GM12878 (cell line): ENCODE measurements around the gene FOXP4. TPM values are rescaled to one million over a fixed set of nuclear protein-coding genes. Genes with fewer than 3 reads are reported as not detected.

ENCODE experiments used
- ATAC-seq: fragments of 200-7000 bp; cut with Tn5 transposase; 3 replicates; pipeline ENCODE4 v1.9.1; 2020; ENCODE audit warnings: mild to moderate bottlenecking, moderate library complexity
- BruUV-seq: library from RNA; stranded (reverse); fragments of 400-500 nt; replicated peaks from 2 replicates; lab custom pipeline; 2021; lab: Mats Ljungman, UMichigan
- CTCF ChIA-PET: fragments of 300-600 bp; sonication (Branson Sonifier 250); formaldehyde crosslinking; extraction: SDS; loops from one replicate; lab custom pipeline; 2021; ENCODE audit warnings: inconsistent platforms; lab: Yijun Ruan, JAX
- POLR2A ChIA-PET: fragments of 350-600 bp; formaldehyde crosslinking; extraction: SDS; loops from one replicate; lab custom pipeline; 2021; ENCODE audit warnings: inconsistent platforms; lab: Charles Lee
- RAD21 ChIA-PET: fragments of 300-600 bp; sonication (Branson Sonifier 250); formaldehyde crosslinking; loops from one replicate; lab custom pipeline; 2023; ENCODE audit warnings: antibody characterized with exemption; ENCODE audit not compliant: unreplicated experiment; lab: Charles Lee
- SMC1A ChIA-PET: fragments of 300-600 bp; sonication (Branson Sonifier 250); formaldehyde crosslinking; loops from one replicate; lab custom pipeline; 2023; ENCODE audit not compliant: unreplicated experiment, uncharacterized antibody; lab: Charles Lee
- DNase-seq: peaks from one replicate; pipeline ENCODE4 v3.0.0-alpha.2; 2011; ENCODE audit warnings: low read depth, low spot score
- FAIRE-seq: peaks from 3 replicates; lab custom pipeline; 2011; peaks lifted over from hg19 to GRCh38; lab: Jason Lieb, UNC
- H2AFZ ChIP-seq: 2 replicates; pipeline ENCODE4 v1.6.0; 2011; ENCODE audit warnings: low read depth, low read length, control low read depth; ENCODE audit not compliant: control insufficient read depth
- H3K27ac ChIP-seq: 2 replicates; pipeline ENCODE4 v1.5.1; 2011; ENCODE audit warnings: control low read depth; ENCODE audit not compliant: control insufficient read depth, insufficient read depth
- H3K27me3 ChIP-seq, 2 experiments: replicated peaks in 1 of 2; 2 replicates each; pipeline versions ENCODE4 v1.6.0 to v1.6.1; 2011; ENCODE audit warnings: low read length in 1 of 2; ENCODE audit not compliant: control insufficient read depth in 2 of 2, insufficient read depth in 2 of 2
- H3K36me3 ChIP-seq, 2 experiments: 2 replicates each; pipeline ENCODE4 v1.5.1; 2011; ENCODE audit warnings: low read length in 1 of 2; ENCODE audit not compliant: control insufficient read depth in 2 of 2, insufficient read depth in 2 of 2
- H3K4me1 ChIP-seq: 2 replicates; pipeline ENCODE4 v1.6.1; 2011; ENCODE audit warnings: mild to moderate bottlenecking, low read length, moderate library complexity, mixed read lengths; ENCODE audit not compliant: control insufficient read depth, insufficient read depth
- H3K4me2 ChIP-seq: 2 replicates; pipeline ENCODE4 v1.6.0; 2011; ENCODE audit warnings: control low read depth; ENCODE audit not compliant: control insufficient read depth, insufficient read depth
- H3K4me3 ChIP-seq: fragments of 200-600 bp; sonication (generic); 2 replicates; pipeline ENCODE4 v1.5.1; 2016
- H3K79me2 ChIP-seq: 2 replicates; pipeline ENCODE4 v1.6.0; 2011; ENCODE audit warnings: low read length; ENCODE audit not compliant: control insufficient read depth, insufficient read depth
- H3K9ac ChIP-seq: 2 replicates; pipeline ENCODE4 v1.8.0; 2011; ENCODE audit warnings: low read length, control low read depth, mixed read lengths; ENCODE audit not compliant: control insufficient read depth, insufficient read depth
- H3K9me3 ChIP-seq: replicated peaks from 3 replicates; pipeline ENCODE4 v1.5.1; 2011; ENCODE audit warnings: mild to moderate bottlenecking, low read length; ENCODE audit not compliant: control insufficient read depth, insufficient read depth
- H4K20me1 ChIP-seq: 2 replicates; pipeline ENCODE4 v1.6.0; 2011; ENCODE audit not compliant: control insufficient read depth, insufficient read depth
- ATF2 ChIP-seq: IDR thresholded peaks from 2 replicates; pipeline ENCODE4 v1.6.1; 2012; ENCODE audit warnings: low read length, inconsistent platforms
- BCLAF1 ChIP-seq: fragments of 450-650 bp; IDR thresholded peaks from 2 replicates; pipeline ENCODE4 v1.6.1; 2017; ENCODE audit warnings: antibody characterized with exemption, mild to moderate bottlenecking, moderate library complexity
- BHLHE40 ChIP-seq, 2 experiments: fragments of 450-650 bp in 1 of 2; IDR thresholded peaks; 2 replicates each; pipeline ENCODE4 v1.6.1; 2011 to 2017; ENCODE audit warnings: low read depth in 2 of 2, borderline replicate concordance in 1 of 2, improper control_type of control experiment in 1 of 2, low read length in 1 of 2, mild to moderate bottlenecking in 1 of 2
- CBFB ChIP-seq: IDR thresholded peaks from 2 replicates; pipeline ENCODE4 v1.6.1; 2016; ENCODE audit warnings: antibody characterized with exemption, low read depth
- CBX3 ChIP-seq: fragments of 200-600 bp; sonication (generic); IDR thresholded peaks from 2 replicates; pipeline ENCODE4 v1.6.1; 2016; ENCODE audit warnings: low read depth, borderline replicate concordance
- E2F4 ChIP-seq: IDR thresholded peaks from 2 replicates; pipeline ENCODE4 v1.6.1; 2012; ENCODE audit warnings: low read depth, low read length, improper control_type of control experiment
- ESRRA ChIP-seq: IDR thresholded peaks from 2 replicates; pipeline ENCODE4 v1.6.1; 2012; ENCODE audit warnings: mild to moderate bottlenecking, low read length, improper control_type of control experiment
- IRF4 ChIP-seq: IDR thresholded peaks from 2 replicates; pipeline ENCODE4 v1.6.1; 2011; ENCODE audit warnings: low read depth, low read length
- JUNB ChIP-seq: IDR thresholded peaks from 2 replicates; pipeline ENCODE4 v1.6.1; 2016; ENCODE audit warnings: antibody characterized with exemption, mild to moderate bottlenecking
- KLF5 ChIP-seq: fragments of 450-650 bp; IDR thresholded peaks from 2 replicates; pipeline ENCODE4 v1.6.1; 2014; ENCODE audit warnings: mild to moderate bottlenecking; ENCODE audit not compliant: partially characterized antibody
- MYC ChIP-seq: IDR thresholded peaks from 2 replicates; pipeline ENCODE4 v1.6.1; 2011; ENCODE audit warnings: mild to moderate bottlenecking, low read length, moderate library complexity, inconsistent platforms; ENCODE audit not compliant: insufficient read depth, insufficient replicate concordance, insufficient read length, severe bottlenecking
- NFIC ChIP-seq: IDR thresholded peaks from 2 replicates; pipeline ENCODE4 v1.6.1; 2012; ENCODE audit warnings: low read depth, mild to moderate bottlenecking, inconsistent platforms, low read length, moderate library complexity
- NR2C1 ChIP-seq: fragments of 450-650 bp; IDR thresholded peaks from 2 replicates; pipeline ENCODE4 v1.6.1; 2017; ENCODE audit warnings: antibody characterized with exemption, mild to moderate bottlenecking, moderate library complexity
- PAX8 ChIP-seq: fragments of 450-650 bp; IDR thresholded peaks from 2 replicates; pipeline ENCODE4 v1.6.1; 2017; ENCODE audit warnings: mild to moderate bottlenecking, moderate library complexity
- SMAD1 ChIP-seq: fragments of 450-650 bp; IDR thresholded peaks from 2 replicates; pipeline ENCODE4 v1.6.1; 2018; ENCODE audit warnings: mild to moderate bottlenecking, low read depth; ENCODE audit not compliant: partially characterized antibody
- SPI1 ChIP-seq: IDR thresholded peaks from 2 replicates; pipeline ENCODE4 v1.6.1; 2011; ENCODE audit warnings: low read depth, mild to moderate bottlenecking, low read length, moderate library complexity, borderline replicate concordance; ENCODE audit not compliant: insufficient read depth
- USF1 ChIP-seq: IDR thresholded peaks from 2 replicates; pipeline ENCODE4 v1.6.1; 2011; ENCODE audit warnings: borderline replicate concordance, low read depth, mild to moderate bottlenecking, moderate library complexity, mixed read lengths, low read length; ENCODE audit not compliant: insufficient read depth; ENCODE audit errors: extremely low read length
- YBX1 ChIP-seq: fragments of 450-650 bp; IDR thresholded peaks from 2 replicates; pipeline ENCODE4 v1.6.1; 2016; ENCODE audit warnings: antibody characterized with exemption
- WGBS: methylation state at CpG from one replicate; pipeline ENCODE4 v1.1.6; 2016; ENCODE audit warnings: low lambda C conversion rate; ENCODE audit not compliant: insufficient replicate concordance, insufficient coverage; ENCODE audit errors: missing lambda C conversion rate; 5-methylcytosine and 5-hydroxymethylcytosine counted together
- in situ Hi-C: fragments of 300-500 bp; cut with MboI; formaldehyde crosslinking; loops from 9 replicates; pipeline ENCODE4 v1.14.3; 2018; ENCODE audit warnings: mixed read lengths
- intact Hi-C: fragments of 100-400 bp; cut with micrococcal nuclease; formaldehyde crosslinking; loops from one replicate; pipeline ENCODE4 v1.14.2; 2022; ENCODE audit not compliant: unreplicated experiment
- polyA plus RNA-seq, 11 experiments: library from polyadenylated mRNA; depleted of rRNA in 4 of 11; unstranded in 6 of 11; stranded (reverse) in 5 of 11; fragments of >200 nt; fragmentation: Nextera tagmentation in 4 of 11; fragmentation: Illumina TruSeq in 1 of 11; extraction: Ambion mirVana in 4 of 11; extraction: Trizol in 1 of 11; gene quantifications; 1 replicate in 1 of 11; 2 replicates in 10 of 11; pipeline versions ENCODE4 v1.2.1 to v1.2.3, GENCODE V29; 2011 to 2016; ENCODE audit warnings: inconsistent platforms in 2 of 11, missing spikeins in 2 of 11, low read depth in 1 of 11
- total RNA-seq, 4 experiments: library from RNA; depleted of rRNA in 3 of 4; stranded (reverse); fragments of >200 nt in 3 of 4; fragmentation: Illumina TruSeq in 1 of 4; extraction: Trizol in 1 of 4; gene quantifications; 2 replicates each; pipeline versions ENCODE4 v1.2.1 to v1.2.3, GENCODE V29; 2013 to 2021

The FOXP4 gene
- total and polyA plus RNA-seq, 10 of the 15 experiments (the other 5 are each of a cell fraction or from before 2014, with no cell fraction given) = 0.31 to 46.1 (median 2.3) TPM

- TF ChIP-seq BCLAF1 (no peak), ATF2 (no peak), JUNB (no peak), USF1 (no peak), KLF5 (no peak)
These were observed 87.0 kb downstream of the FOXP4 start (continued) for GRCh38 chr6:41633056-41633634.

GRCh38 chr6:41634657-41635056 is 88.5 kb downstream of the FOXP4 start:
- ChIA-PET RAD21 (no interaction called here), CTCF (interaction anchor here (2.0 kb wide), 1 partner anchor 33 kb away, joined by 6 read pairs; no protein-coding TSS in a partner anchor), POLR2A (no interaction called here), SMC1A (no interaction called here)
- no TSS peak for BruUV-seq
- intact Hi-C loops (no loop called here), in situ Hi-C loops (no loop called here)
- Histone ChIP-seq H3K79me2 (no peaks in the 10 kb centered on the region), H3K4me1 (no peaks in the 10 kb centered on the region), H4K20me1 (no peaks in the 10 kb centered on the region), H2AFZ (no peak overlapping the region), H3K4me2 (no peak overlapping the region), H3K9me3 (no peaks in the 10 kb centered on the region), H3K4me3 (no peak overlapping the region), H3K9ac (no peak overlapping the region), H3K27me3 (peaks cover 9 to 18% of the 10 kb centered on the region in 2 experiments), H3K27ac (no peak overlapping the region), H3K36me3 (no peaks in the 10 kb centered on the region)
- no peak for ATAC-seq
- whole genome bisulfite sequencing = 11% methylated on average over 4 of the region's 4 CpGs
- no peak for DNase-seq
- FAIRE-seq = no peak
- TF ChIP-seq E2F4 = no peak
- no peak for TF ChIP-seq NFIC
- no peak for TF ChIP-seq IRF4
- TF ChIP-seq PAX8 = no peak
- no peak for TF ChIP-seq NR2C1
- no peak for TF ChIP-seq CBFB
- TF ChIP-seq YBX1 = no peak
- no peak for TF ChIP-seq ESRRA
- no peak for TF ChIP-seq MYC
- TF ChIP-seq BHLHE40 (IDR thresholded peaks at IDR 0.05; ENCODE audit: borderline replicate concordance in 1 of 2, low read depth in 2 of 2, low read length in 1 of 2) = no peak
- TF ChIP-seq CBX3 = no peak
- TF ChIP-seq SMAD1 = no peak
- TF ChIP-seq SPI1 = no peak
